OCI-LY3 (cell line): ENCODE measurements around the gene BCKDHA.

Experiments
- EZH2phosphoT487 ChIP-seq: fragments of 200-600 bp; shearing (Covaris generic); IDR thresholded peaks from 2 replicates; pipeline ENCODE4 v1.6.1; 2018; ENCODE audit warnings: antibody characterized with exemption, mixed run types, low read depth
- TF ChIP-seq, protein P1 (sequence below): fragments of 200-600, 300-600 bp; sonication (generic); IDR thresholded peaks from 2 replicates; pipeline ENCODE4 v1.5.1; 2014; ENCODE audit warnings: antibody characterized with exemption, low read length, low read depth

DNA sequence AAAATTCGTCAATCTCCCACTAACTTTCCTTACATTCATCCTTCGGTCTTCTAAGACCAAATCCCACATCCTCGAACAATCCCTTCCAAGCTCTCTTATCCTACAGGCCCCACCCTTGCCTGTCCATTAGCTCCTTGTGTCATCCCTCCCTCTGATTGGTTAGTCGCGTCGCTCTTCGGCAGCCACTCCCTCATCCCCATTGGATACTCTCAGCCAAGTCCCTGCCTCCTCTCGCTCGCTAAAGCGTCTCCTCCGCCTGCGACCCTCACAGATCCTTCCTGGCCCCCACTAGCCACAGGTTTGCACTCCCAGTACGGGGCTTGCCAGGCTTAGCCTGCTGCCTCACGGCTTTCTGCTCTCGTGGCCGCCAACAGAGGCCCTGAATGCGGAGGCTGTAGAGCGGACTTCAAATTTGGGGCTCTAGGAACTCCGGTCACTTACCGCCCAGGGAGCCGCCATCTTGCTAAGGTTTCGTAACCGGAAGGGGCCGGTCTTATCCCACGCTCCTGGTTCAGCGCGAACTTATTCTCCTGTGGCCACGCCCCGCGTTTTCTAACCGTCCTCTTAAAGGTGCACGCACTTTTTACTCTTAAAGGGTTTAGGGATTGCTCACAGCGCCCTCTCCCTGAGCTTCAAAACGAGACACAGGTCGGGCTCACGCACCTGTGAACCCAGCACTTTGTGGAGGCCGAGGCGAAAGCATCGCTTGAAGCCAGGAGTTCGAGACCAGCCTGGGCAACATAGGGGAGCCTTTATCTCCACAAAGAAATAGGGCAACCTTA, 42.0 kb downstream of the BCKDHA start, which contains the start of gene DMAC2:
- TF ChIP-seq, protein P1, sequence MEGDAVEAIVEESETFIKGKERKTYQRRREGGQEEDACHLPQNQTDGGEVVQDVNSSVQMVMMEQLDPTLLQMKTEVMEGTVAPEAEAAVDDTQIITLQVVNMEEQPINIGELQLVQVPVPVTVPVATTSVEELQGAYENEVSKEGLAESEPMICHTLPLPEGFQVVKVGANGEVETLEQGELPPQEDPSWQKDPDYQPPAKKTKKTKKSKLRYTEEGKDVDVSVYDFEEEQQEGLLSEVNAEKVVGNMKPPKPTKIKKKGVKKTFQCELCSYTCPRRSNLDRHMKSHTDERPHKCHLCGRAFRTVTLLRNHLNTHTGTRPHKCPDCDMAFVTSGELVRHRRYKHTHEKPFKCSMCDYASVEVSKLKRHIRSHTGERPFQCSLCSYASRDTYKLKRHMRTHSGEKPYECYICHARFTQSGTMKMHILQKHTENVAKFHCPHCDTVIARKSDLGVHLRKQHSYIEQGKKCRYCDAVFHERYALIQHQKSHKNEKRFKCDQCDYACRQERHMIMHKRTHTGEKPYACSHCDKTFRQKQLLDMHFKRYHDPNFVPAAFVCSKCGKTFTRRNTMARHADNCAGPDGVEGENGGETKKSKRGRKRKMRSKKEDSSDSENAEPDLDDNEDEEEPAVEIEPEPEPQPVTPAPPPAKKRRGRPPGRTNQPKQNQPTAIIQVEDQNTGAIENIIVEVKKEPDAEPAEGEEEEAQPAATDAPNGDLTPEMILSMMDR, result peak; percentile 81
- no peak for TF ChIP-seq EZH2phosphoT487
